Lower leg skin (tissue), 4 donors: ENCODE results near the gene CSPG4. TPM values are rescaled to one million over a fixed set of nuclear protein-coding genes. Genes with fewer than 3 reads are reported as not detected.
A peak's percentile ranks its signal among the peaks of the same experiment; 100 is the strongest.

Experiments used
- DNase-seq, 2 donors: peaks; one replicate each; pipeline ENCODE4 v3.0.0-alpha.2; 2019; ENCODE audit warnings: low spot score in 2 of 2
- H3K4me3 ChIP-seq: fragments of 200-600 bp; sonication (generic); 2 replicates; pipeline ENCODE4 v1.5.1; 2017; ENCODE audit warnings: mild to moderate bottlenecking, low read depth; ENCODE audit not compliant: poor library complexity, severe bottlenecking
- POLR2A ChIP-seq, 2 donors: fragments of 450-650 bp; IDR thresholded peaks; one replicate each; pipeline ENCODE4 v1.6.1; 2016 to 2017; ENCODE audit warnings: antibody characterized with exemption in 2 of 2, mild to moderate bottlenecking in 1 of 2, moderate library complexity in 1 of 2
- WGBS, 2 donors: methylation state at CpG; one replicate each; pipeline ENCODE4 v1.1.5; 2018; 5-methylcytosine and 5-hydroxymethylcytosine counted together
- intact Hi-C: fragments of 100-400 bp; cut with DNase I; formaldehyde crosslinking; loops from one replicate; pipeline ENCODE4 v1.15.0; 2023; ENCODE audit warnings: low total_unique reads
- total RNA-seq, 4 donors: library from RNA; depleted of rRNA; stranded (reverse); fragments of >200 nt; gene quantifications; one replicate each; pipeline ENCODE4 v1.1.0, GENCODE V29; 2016
- TF ChIP-seq, protein P1 (sequence below), 3 donors: fragments of 450-650 bp; IDR thresholded peaks; one replicate each; pipeline ENCODE4 v1.5.1; 2016; ENCODE audit warnings: antibody characterized with exemption in 3 of 3, mild to moderate bottlenecking in 3 of 3, moderate library complexity in 2 of 3

CSPG4 gene
- total RNA-seq, 4 donors from 2014 or later = 9.1 to 28.7 (median 10.5) TPM

DNA sequence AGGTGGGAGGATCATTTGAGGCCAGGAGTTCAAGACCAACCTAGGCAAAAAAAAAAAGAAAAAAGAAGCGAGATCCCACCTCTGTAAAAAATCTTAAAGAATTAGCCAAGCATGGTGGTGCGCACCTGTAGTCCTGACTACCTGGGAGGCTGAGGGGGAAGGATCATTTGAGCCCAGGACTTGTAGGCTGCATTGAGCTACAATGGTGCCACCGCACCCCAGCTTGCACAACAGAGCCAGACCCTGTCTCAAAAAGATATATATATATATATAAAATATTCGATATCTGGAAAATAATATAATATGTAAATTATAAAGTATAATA, 71.5 kb downstream of the CSPG4 start:
- TF ChIP-seq, protein P1, sequence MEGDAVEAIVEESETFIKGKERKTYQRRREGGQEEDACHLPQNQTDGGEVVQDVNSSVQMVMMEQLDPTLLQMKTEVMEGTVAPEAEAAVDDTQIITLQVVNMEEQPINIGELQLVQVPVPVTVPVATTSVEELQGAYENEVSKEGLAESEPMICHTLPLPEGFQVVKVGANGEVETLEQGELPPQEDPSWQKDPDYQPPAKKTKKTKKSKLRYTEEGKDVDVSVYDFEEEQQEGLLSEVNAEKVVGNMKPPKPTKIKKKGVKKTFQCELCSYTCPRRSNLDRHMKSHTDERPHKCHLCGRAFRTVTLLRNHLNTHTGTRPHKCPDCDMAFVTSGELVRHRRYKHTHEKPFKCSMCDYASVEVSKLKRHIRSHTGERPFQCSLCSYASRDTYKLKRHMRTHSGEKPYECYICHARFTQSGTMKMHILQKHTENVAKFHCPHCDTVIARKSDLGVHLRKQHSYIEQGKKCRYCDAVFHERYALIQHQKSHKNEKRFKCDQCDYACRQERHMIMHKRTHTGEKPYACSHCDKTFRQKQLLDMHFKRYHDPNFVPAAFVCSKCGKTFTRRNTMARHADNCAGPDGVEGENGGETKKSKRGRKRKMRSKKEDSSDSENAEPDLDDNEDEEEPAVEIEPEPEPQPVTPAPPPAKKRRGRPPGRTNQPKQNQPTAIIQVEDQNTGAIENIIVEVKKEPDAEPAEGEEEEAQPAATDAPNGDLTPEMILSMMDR (IDR thresholded peaks at IDR 0.05) = no peak
- no peak for TF ChIP-seq POLR2A (IDR thresholded peaks at IDR 0.05)
- no peak overlapping the region for H3K4me3 ChIP-seq
- 79 to 80% methylated on average over 4 of the region's 4 CpGs for WGBS, 2 donors
- no peak for DNase-seq
- intact Hi-C loops = no loop called here

DNA sequence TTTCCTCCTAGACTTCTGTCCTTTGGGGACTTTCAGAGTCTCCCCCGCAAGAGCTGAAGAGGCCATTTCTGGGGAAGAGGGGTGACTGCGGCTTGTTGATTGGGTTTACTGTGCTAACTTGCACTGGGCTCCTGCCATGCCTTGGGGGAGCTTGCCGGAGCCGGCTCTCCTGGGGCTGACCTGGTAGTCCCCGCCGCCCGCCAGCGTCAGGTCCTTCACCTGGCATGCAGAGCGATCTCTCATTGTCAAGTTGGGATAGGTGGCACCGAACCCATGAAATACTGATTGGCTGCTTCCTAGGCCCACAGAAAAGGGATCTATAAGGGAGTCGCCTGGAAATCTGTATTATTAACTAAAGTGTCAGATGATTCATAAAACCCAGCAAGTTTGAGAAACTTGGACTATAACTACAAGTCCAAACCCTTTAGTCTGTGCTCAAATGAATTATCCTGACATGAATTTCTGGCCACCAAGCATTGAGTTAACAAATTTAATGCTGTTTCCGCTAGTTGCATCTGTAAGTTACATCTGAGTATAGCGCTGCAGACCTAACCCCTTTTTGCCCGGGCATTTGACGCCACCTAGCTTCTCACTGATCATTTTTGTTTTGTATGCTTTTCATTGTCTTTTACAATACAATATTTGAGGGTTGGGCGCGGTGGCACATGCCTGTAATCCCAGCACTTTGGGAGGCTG, 72.0 kb downstream of the CSPG4 start:
- intact Hi-C loops = no loop called here
- H3K4me3 ChIP-seq = peak overlapping the region; percentile 33
- TF ChIP-seq POLR2A (IDR thresholded peaks at IDR 0.05) = no peak
- TF ChIP-seq, protein P1 (IDR thresholded peaks at IDR 0.05) = no peak
- WGBS, 2 donors = 6 to 10% methylated on average over 12 to 17 of the region's 17 CpGs
- no peak for DNase-seq

DNA sequence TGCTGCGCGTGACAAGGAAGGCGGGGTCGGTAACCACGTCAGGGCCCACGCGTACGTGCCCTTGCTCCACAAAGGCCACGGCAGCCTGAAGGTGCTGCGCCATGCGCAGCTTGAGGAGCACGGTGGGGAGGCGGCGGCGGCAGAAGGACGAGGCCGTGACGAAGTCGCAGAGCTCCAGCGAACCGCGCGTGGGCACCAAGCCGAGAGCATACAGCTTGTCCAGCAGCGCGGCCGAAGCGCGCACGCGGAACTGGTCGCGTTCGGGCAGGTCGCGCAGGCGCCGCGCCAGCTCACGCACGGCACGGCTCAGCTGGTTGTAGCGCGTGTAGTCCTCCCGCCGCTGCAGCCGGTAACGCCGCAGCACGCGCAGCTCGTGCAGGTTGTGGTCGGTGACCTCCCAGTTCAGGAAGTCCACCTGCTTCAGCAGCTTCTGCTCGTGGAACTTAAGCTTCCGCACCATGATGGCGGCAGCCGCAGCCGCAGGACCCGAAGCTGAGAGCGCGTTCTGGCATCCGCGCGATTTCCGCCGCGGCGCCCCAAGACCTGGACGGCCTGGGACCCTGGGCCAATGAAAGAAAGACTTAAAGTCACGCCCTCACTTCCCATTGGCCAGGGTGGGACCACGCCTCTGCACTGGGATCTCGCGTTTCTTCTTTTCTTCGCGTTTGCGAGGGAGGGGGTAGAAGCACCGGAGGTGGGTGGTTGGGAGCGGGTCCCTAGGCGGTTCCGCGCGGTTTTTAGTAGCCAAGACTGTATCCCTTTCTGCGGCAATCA, 72.8 kb downstream of the CSPG4 start, which contains the start of gene IMP3:
Gene IMP3 (minus strand): TSS at position 516 of the 774 bp plus-strand sequence. CDS start 56 bp downstream, at position 460.
- intact Hi-C loops = no loop called here
- peak within 1 kb of the TSS; percentile 84 for H3K4me3 ChIP-seq
- TF ChIP-seq, protein P1 (IDR thresholded peaks at IDR 0.05) = peak in 1 of 3 donors; percentile 11
- TF ChIP-seq POLR2A (IDR thresholded peaks at IDR 0.05) = peak in 1 of 2 donors; percentile 76
- WGBS, 2 donors = 1% methylated on average over 19 to 60 of the region's 83 CpGs
- peak; percentile 97 to 99 for DNase-seq

DNA sequence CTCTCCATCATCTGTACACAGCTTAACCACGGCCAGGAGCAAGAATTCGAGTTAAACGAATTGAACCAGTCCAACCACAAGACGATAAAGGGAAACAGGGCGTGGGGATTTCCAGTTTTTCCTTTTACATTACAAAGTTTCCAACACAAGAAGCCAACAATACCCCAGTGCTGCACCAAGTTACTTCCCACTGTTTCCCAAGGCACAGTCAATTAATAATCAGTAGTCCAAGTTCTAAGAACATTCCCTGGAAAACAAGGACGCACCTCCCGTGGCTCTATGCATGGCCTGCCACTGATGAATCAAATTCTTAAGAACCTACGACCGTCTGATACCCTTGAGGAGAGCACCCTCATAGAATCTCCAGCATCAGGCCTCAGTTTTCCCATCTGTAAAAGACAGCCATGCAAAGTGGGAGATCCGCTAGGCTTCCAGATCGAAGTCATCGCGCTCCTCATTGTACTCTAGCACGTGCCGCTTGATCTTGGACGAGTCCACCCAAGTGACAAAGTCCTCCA, 73.4 kb downstream of the CSPG4 start:
- intact Hi-C loops = no loop called here
- 0 to 1% methylated on average over 16 of the region's 16 CpGs for WGBS, 2 donors
- no peak for TF ChIP-seq POLR2A (IDR thresholded peaks at IDR 0.05)
- TF ChIP-seq, protein P1 (IDR thresholded peaks at IDR 0.05) = no peak
- peak overlapping the region; percentile 84 for H3K4me3 ChIP-seq
- no peak for DNase-seq

DNA sequence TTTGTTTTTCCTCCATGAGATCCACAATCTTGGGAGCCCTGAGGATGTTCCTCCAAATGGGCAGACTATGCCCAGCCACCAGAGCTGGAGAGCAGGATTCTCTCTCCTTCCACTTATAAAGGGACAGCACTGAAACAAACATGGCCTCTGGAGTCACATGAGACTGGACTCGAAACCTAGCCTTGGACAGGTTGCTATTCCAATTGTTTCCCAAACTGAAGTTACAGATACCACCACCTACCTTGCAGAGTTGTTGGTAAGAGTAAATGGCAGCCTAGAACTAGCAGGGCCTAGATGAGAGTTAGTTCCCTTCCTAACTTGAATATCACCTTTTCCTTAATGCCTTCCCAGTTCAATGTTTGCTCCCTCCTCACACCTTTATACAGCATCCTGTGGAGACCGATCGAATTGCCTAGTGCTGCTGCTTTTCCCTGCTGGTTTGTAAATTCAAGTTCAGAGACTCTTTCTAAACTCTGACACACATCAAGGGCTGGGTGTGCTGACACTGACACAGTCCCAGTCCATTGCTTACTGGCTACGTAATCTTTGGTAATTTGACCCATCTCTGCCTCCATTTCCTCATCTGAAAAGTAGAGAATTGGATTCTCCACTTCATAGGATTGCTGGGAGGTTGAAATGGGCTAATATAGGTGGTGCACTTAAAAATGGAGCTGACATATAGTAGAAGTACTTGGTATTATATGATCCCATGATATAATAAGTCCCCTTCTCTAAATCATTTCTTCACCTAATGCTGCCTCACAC, 75.2 kb downstream of the CSPG4 start:
- intact Hi-C loops = no loop called here
- 66 to 77% methylated on average over 4 of the region's 4 CpGs for WGBS, 2 donors
- no peak for DNase-seq
- TF ChIP-seq POLR2A (IDR thresholded peaks at IDR 0.05) = no peak
- TF ChIP-seq, protein P1 (IDR thresholded peaks at IDR 0.05) = no peak
- no peak overlapping the region for H3K4me3 ChIP-seq
